HepG2 (cell line): ENCODE measurements around the gene PLXNC1. TPM values are rescaled to one million over a fixed set of nuclear protein-coding genes. Genes with fewer than 3 reads are reported as not detected.
A peak's percentile ranks its signal among the peaks of the same experiment; 100 is the strongest.

Experiments
- ATAC-seq: fragments of 200-7000 bp; cut with Tn5 transposase; 3 replicates; pipeline ENCODE4 v1.9.1; 2020; ENCODE audit warnings: mild to moderate bottlenecking, moderate library complexity
- BruUV-seq: library from RNA; stranded (reverse); fragments of 400-500 nt; replicated peaks from 2 replicates; lab custom pipeline; 2021; lab: Mats Ljungman, UMichigan
- CTCF ChIA-PET: fragments of 300-600 bp; formaldehyde crosslinking; extraction: SDS; loops from one replicate; lab custom pipeline; 2021; ENCODE audit warnings: low total read pairs, inconsistent platforms, low intra/inter-chr PET ratio; lab: Yijun Ruan, JAX
- POLR2A ChIA-PET: fragments of 350-600 bp; sonication (Branson Sonifier 250); formaldehyde crosslinking; loops from one replicate; lab custom pipeline; 2020; ENCODE audit warnings: antibody characterized with exemption, inconsistent platforms; lab: Yijun Ruan, JAX
- DNase-seq: peaks from one replicate; pipeline ENCODE4 v3.0.0-alpha.2; 2015; ENCODE audit warnings: low spot score
- FAIRE-seq: peaks from 3 replicates; lab custom pipeline; 2011; peaks lifted over from hg19 to GRCh38; lab: Jason Lieb, UNC
- H2AFZ ChIP-seq: one replicate; pipeline ENCODE4 v1.6.1; 2011; ENCODE audit warnings: low read length, inconsistent platforms
- H3K27ac ChIP-seq: fragments of 300-600 bp; 3 replicates; pipeline ENCODE4 v1.8.0; 2011; ENCODE audit warnings: mixed run types, mild to moderate bottlenecking, mixed read lengths, low read length, inconsistent platforms; ENCODE audit not compliant: insufficient read depth; ENCODE audit errors: extremely low read length
- H3K27me3 ChIP-seq, 2 experiments: fragments of 200-600 bp in 1 of 2; 2 replicates in 1 of 2; 3 replicates in 1 of 2; pipeline versions ENCODE4 v1.6.0 to v1.8.0; 2011; ENCODE audit warnings: low read length in 2 of 2, mild to moderate bottlenecking in 2 of 2, moderate library complexity in 2 of 2, inconsistent platforms in 1 of 2; ENCODE audit not compliant: insufficient read depth in 2 of 2, control insufficient read depth in 1 of 2
- H3K36me3 ChIP-seq, 2 experiments: fragments of 200-600 bp in 1 of 2; replicated peaks in 1 of 2; 2 replicates in 1 of 2; 3 replicates in 1 of 2; pipeline versions ENCODE4 v1.5.1 to v1.8.0; 2011; ENCODE audit warnings: low read length in 2 of 2, inconsistent platforms in 1 of 2; ENCODE audit not compliant: insufficient read depth in 2 of 2, control insufficient read depth in 1 of 2
- H3K4me1 ChIP-seq: 2 replicates; pipeline ENCODE4 v1.5.1; 2012; ENCODE audit warnings: low read length, inconsistent platforms; ENCODE audit not compliant: insufficient read depth
- H3K4me2 ChIP-seq: 2 replicates; pipeline ENCODE4 v1.6.0; 2011; ENCODE audit warnings: low read depth, low read length, inconsistent platforms
- H3K4me3 ChIP-seq, 3 experiments: fragments of 200-600 bp in 1 of 3; sonication (generic), shearing (Covaris generic) in 1 of 3; replicated peaks in 1 of 3; 2 replicates each; pipeline ENCODE4 v1.5.1; 2011 to 2016; ENCODE audit warnings: low read length in 3 of 3, inconsistent platforms in 2 of 3, low read depth in 2 of 3, mild to moderate bottlenecking in 2 of 3, control low read depth in 1 of 3, mixed read lengths in 1 of 3; ENCODE audit not compliant: insufficient read depth in 1 of 3
- H3K79me2 ChIP-seq: one replicate; pipeline ENCODE4 v1.6.1; 2011; ENCODE audit warnings: low read length, inconsistent platforms; ENCODE audit not compliant: insufficient read depth
- H3K9ac ChIP-seq: 2 replicates; pipeline ENCODE4 v1.6.0; 2011; ENCODE audit warnings: mild to moderate bottlenecking, low read depth, low read length, inconsistent platforms; ENCODE audit not compliant: insufficient read depth
- H3K9me3 ChIP-seq: 2 replicates; pipeline ENCODE4 v1.5.1; 2012; ENCODE audit warnings: mild to moderate bottlenecking, low read length
- H4K20me1 ChIP-seq: 2 replicates; pipeline ENCODE4 v1.6.0; 2011; ENCODE audit warnings: inconsistent platforms, mild to moderate bottlenecking, low read length, moderate library complexity; ENCODE audit not compliant: insufficient read depth
- HNF4A ChIP-seq: sonication (generic); formaldehyde crosslinking; IDR thresholded peaks from 2 replicates; pipeline ENCODE4 v1.4.0; 2020; ENCODE audit warnings: missing genetic modification reagents
- KLF11 ChIP-seq: IDR thresholded peaks from 2 replicates; pipeline ENCODE4 v1.6.1; 2016; ENCODE audit warnings: missing compliant biosample characterization
- PAXIP1 ChIP-seq: sonication (generic); formaldehyde crosslinking; conservative IDR thresholded peaks from 2 replicates; pipeline ENCODE4 v1.4.0; 2020; ENCODE audit warnings: mild to moderate bottlenecking, missing genetic modification reagents, moderate library complexity
- WGBS: methylation state at CpG from one replicate; pipeline ENCODE4 v1.1.6; 2017; ENCODE audit warnings: low lambda C conversion rate; 5-methylcytosine and 5-hydroxymethylcytosine counted together
- in situ Hi-C: cut with HindIII; loops from 2 replicates; pipeline ENCODE4 v1.10.0; 2017; ENCODE audit warnings: low pct_unique_long_range_greater_than_20kb; ENCODE audit not compliant: extremely low pct_ligation_motif_present
- intact Hi-C: fragments of 100-400 bp; cut with micrococcal nuclease; formaldehyde crosslinking; loops from one replicate; pipeline ENCODE4 v1.10.0; 2022; ENCODE audit not compliant: unreplicated experiment
- polyA plus RNA-seq, 8 experiments: library from polyadenylated mRNA; depleted of rRNA in 3 of 8; stranded (reverse) in 7 of 8; unstranded in 1 of 8; fragments of >200 nt; fragmentation: Illumina TruSeq in 4 of 8; extraction: Trizol in 4 of 8; gene quantifications; 2 replicates each; pipeline versions ENCODE4 v1.2.1 to v1.2.3, GENCODE V29; 2011 to 2016; ENCODE audit warnings: low read depth in 4 of 8, missing spikeins in 1 of 8, mixed read lengths in 1 of 8; ENCODE audit not compliant: insufficient read depth in 1 of 8
- total RNA-seq, 5 experiments: library from RNA; depleted of rRNA; stranded (reverse); fragments of >200 nt; fragmentation: Illumina TruSeq; extraction: Trizol; gene quantifications; 2 replicates each; pipeline ENCODE4 v1.2.3, GENCODE V29; 2016; ENCODE audit warnings: low read depth in 1 of 5

Gene PLXNC1
- total and polyA plus RNA-seq, 2 of the 13 experiments (the other 11 are each of a cell fraction or from before 2014, with no cell fraction given): 6.6 to 11.2 TPM

- 78% methylated on average over 8 of the region's 8 CpGs for WGBS
- ATAC-seq: no peak
- BruUV-seq: no TSS peak
These were observed 60.9 kb downstream of the PLXNC1 start for GRCh38 chr12:94209240-94209639.

More at GRCh38 chr12:94209240-94209639, 60.9 kb downstream of the PLXNC1 start:
- POLR2A ChIA-PET: interaction anchor here (1.0 kb wide), 1 partner anchor 8 kb away, joined by 4 read pairs; no protein-coding TSS in a partner anchor
- H3K27ac ChIP-seq: no peak overlapping the region
- intact Hi-C loops (no loop called here), in situ Hi-C loops (no loop called here)
- no peaks in the 10 kb centered on the region for H3K27me3 ChIP-seq
- no peak overlapping the region for H3K4me2 ChIP-seq
- 0 out of 5 replicates have a peak, but pooled peaks cover 1 to 11% of the 10 kb centered on the region in 2 experiments for H3K36me3 ChIP-seq
- no peaks in the 10 kb centered on the region for H3K9me3 ChIP-seq
- H3K79me2 ChIP-seq: peaks cover 2% of the 10 kb centered on the region
- H3K4me3 ChIP-seq: no peak overlapping the region
- H2AFZ ChIP-seq: no peak overlapping the region
- CTCF ChIA-PET: no interaction called here
- TF ChIP-seq PAXIP1 (CRISPR knock-in tag) (peak; percentile 33; the same call in 1 of the 2 replicates), KLF11 (CRISPR knock-in tag) (no peak), HNF4A (peak; percentile 25; the same call in 1 of the 2 replicates)
- no peak overlapping the region for H3K9ac ChIP-seq
- DNase-seq (no peak), FAIRE-seq (no peak)
- peaks cover 22% of the 10 kb centered on the region for H3K4me1 ChIP-seq
- H4K20me1 ChIP-seq: no peaks in the 10 kb centered on the region
